NCI-H1105 treated with DMSO at 0.1 percent for 48 hours (cell line): Measurements from ENCODE around the gene FRS3.
A peak's percentile ranks its signal among the peaks of the same experiment; 100 is the strongest.

ENCODE experiments used
- DNase-seq: peaks from one replicate; lab custom pipeline; 2025; lab: John Stamatoyannopoulos, UW

FRS3 gene

GRCh38 chr6:41728073-41728936, 51.4 kb downstream of the FRS3 start:
- DNase-seq, result peak; percentile 67

GRCh38 chr6:41727705-41728072, 52.0 kb downstream of the FRS3 start:
- DNase-seq, result no peak

- no peak for DNase-seq
Measured at GRCh38 chr6:41726876-41727275, 52.8 kb downstream of the FRS3 start.

- no peak for DNase-seq
Measured at GRCh38 chr6:41724586-41725501, 54.9 kb downstream of the FRS3 start.

GRCh38 chr6:41724228-41724580, 55.5 kb downstream of the FRS3 start:
- DNase-seq, result no peak

- DNase-seq, result no peak
Measured at GRCh38 chr6:41723530-41724227, 56.0 kb downstream of the FRS3 start.

GRCh38 chr6:41722969-41723529, 56.7 kb downstream of the FRS3 start:
- DNase-seq, result no peak

GRCh38 chr6:41721414-41721813, 58.3 kb downstream of the FRS3 start:
- DNase-seq, result no peak

- DNase-seq, result no peak
Measured at GRCh38 chr6:41720783-41721182, 58.9 kb downstream of the FRS3 start.

- no peak for DNase-seq
Measured at GRCh38 chr6:41720262-41720620, 59.5 kb downstream of the FRS3 start.
